BJ (cell line): ENCODE results near the gene BSG. TPM values are rescaled to one million over a fixed set of nuclear protein-coding genes. Genes with fewer than 3 reads are reported as not detected.
"Not testable (repeated sequence)": the region's sequence is repeated elsewhere in the genome, so short reads cannot be mapped to it uniquely, and the experiment has no call there.

ENCODE experiments used
- CTCF ChIA-PET: fragments of 350-600 bp; formaldehyde crosslinking; extraction: SDS; loops from one replicate; lab custom pipeline; 2021; ENCODE audit warnings: antibody characterized with exemption, inconsistent platforms; lab: Yijun Ruan, JAX
- POLR2A ChIA-PET: fragments of 300-600 bp; sonication (Branson Sonifier 250); formaldehyde crosslinking; extraction: SDS; loops from one replicate; lab custom pipeline; 2021; ENCODE audit warnings: antibody characterized with exemption; lab: Charles Lee
- DNase-seq: peaks from one replicate; pipeline ENCODE4 v3.0.0-alpha.2; 2011; ENCODE audit warnings: low read depth
- H3K27me3 ChIP-seq: 2 replicates; pipeline ENCODE4 v1.6.0; 2011; ENCODE audit warnings: low read length; ENCODE audit not compliant: control insufficient read depth, insufficient read depth
- H3K36me3 ChIP-seq: 2 replicates; pipeline ENCODE4 v1.5.1; 2011; ENCODE audit warnings: low read length; ENCODE audit not compliant: control insufficient read depth, insufficient read depth
- H3K4me3 ChIP-seq: 2 replicates; pipeline ENCODE4 v1.5.1; 2011; ENCODE audit warnings: low read depth, mild to moderate bottlenecking, control low read depth, low read length
- CTCF ChIP-seq: IDR thresholded peaks from 2 replicates; pipeline ENCODE4 v1.5.1; 2011; ENCODE audit warnings: low read depth, mild to moderate bottlenecking, control low read depth, inconsistent platforms, low read length, moderate library complexity; ENCODE audit not compliant: insufficient read depth
- polyA plus RNA-seq: library from polyadenylated mRNA; depleted of rRNA; stranded (reverse); fragments of >200 nt; gene quantifications from 2 replicates; pipeline ENCODE4 v1.2.3, GENCODE V29; 2011

BSG gene
- polyA plus RNA-seq, 1 experiment, result 1,176 TPM

GRCh38 chr19:583198-583967, 11.0 kb downstream of the BSG start:
- CTCF ChIA-PET, result interaction anchor here (0.8 to 4.6 kb wide), 16 partner anchors 7 to 186 kb away, joined by 3 to 53 read pairs (median 6); partner anchors contain the start of genes CDC34, POLRMT and RNF126
- Histone ChIP-seq H3K27me3 (no peaks in the 10 kb centered on the region), H3K4me3 (no peak overlapping the region), H3K36me3 (peaks cover 19% of the 10 kb centered on the region)
- no peak for DNase-seq
- POLR2A ChIA-PET, result no interaction called here
- TF ChIP-seq CTCF, result no peak

GRCh38 chr19:583968-584239, 11.5 kb downstream of the BSG start:
- ChIA-PET CTCF (interaction anchor here (0.8 to 4.6 kb wide), 21 partner anchors 8 to 186 kb away, joined by 3 to 53 read pairs (median 5); partner anchors contain the start of genes CDC34, POLRMT and RNF126), POLR2A (no interaction called here)
- TF ChIP-seq CTCF, result no peak
- DNase-seq, result no peak
- peaks cover 19% of the 10 kb centered on the region for H3K36me3 ChIP-seq
- H3K27me3 ChIP-seq, result no peaks in the 10 kb centered on the region
- no peak overlapping the region for H3K4me3 ChIP-seq

- Histone ChIP-seq H3K4me3 (no peak overlapping the region), H3K27me3 (no peaks in the 10 kb centered on the region), H3K36me3 (peaks cover 17% of the 10 kb centered on the region)
- POLR2A ChIA-PET, result no interaction called here
- peak; percentile 89 for TF ChIP-seq CTCF
- DNase-seq, result no peak
- CTCF ChIA-PET, result interaction anchor here (0.5 to 4.6 kb wide), 23 partner anchors 8 to 185 kb away, joined by 3 to 53 read pairs (median 5); partner anchors contain the start of genes CDC34, POLRMT and RNF126
These were observed 12.0 kb downstream of the BSG start for GRCh38 chr19:584240-585001.

- H3K4me3 ChIP-seq, H3K27me3 ChIP-seq, DNase-seq, POLR2A ChIA-PET: not testable (repeated sequence)
- peaks cover 15% of the 10 kb centered on the region for H3K36me3 ChIP-seq
- CTCF ChIA-PET, result interaction anchor here (0.5 to 4.6 kb wide), 15 partner anchors 9 to 156 kb away, joined by 3 to 53 read pairs (median 5); partner anchors contain the start of genes POLRMT and RNF126
These were observed 12.8 kb downstream of the BSG start for GRCh38 chr19:585146-585545.

GRCh38 chr19:585551-586110, 13.2 kb downstream of the BSG start:
- no peak for DNase-seq
- TF ChIP-seq CTCF, result no peak
- POLR2A ChIA-PET, result interaction anchor here (0.6 kb wide), 1 partner anchor 13 kb away, joined by 3 read pairs; no protein-coding TSS in a partner anchor
- Histone ChIP-seq H3K4me3 (no peak overlapping the region), H3K36me3 (peaks cover 15% of the 10 kb centered on the region), H3K27me3 (no peaks in the 10 kb centered on the region)
- CTCF ChIA-PET, result interaction anchor here (1.2 to 4.6 kb wide), 8 partner anchors 9 to 156 kb away, joined by 3 to 53 read pairs (median 6); partner anchors contain the start of gene RNF126
